ENCODE measurements around the gene GCAT.

GCAT gene

GRCh38 chr22:37848587-37849088 lies 40.9 kb downstream of the GCAT start:
- H3K4me3 ChIP-seq (ENCODE audit: low read length), result peak overlapping the region; percentile 79
- H3K9me3 ChIP-seq (ENCODE audit: low read length), result no peaks in the 10 kb centered on the region
- H3K27me3 ChIP-seq (ENCODE audit: insufficient read depth, low read length), result no peaks in the 10 kb centered on the region
- H3K4me1 ChIP-seq (ENCODE audit: insufficient read depth, low read length), result peaks cover 17% of the 10 kb centered on the region
- H3K36me3 ChIP-seq (ENCODE audit: insufficient read depth, low read length), result peaks cover 29% of the 10 kb centered on the region
- H2AFZ ChIP-seq (ENCODE audit: low read depth, low read length), result no peak overlapping the region

GRCh38 chr22:37849089-37849751 lies 41.5 kb downstream of the GCAT start, which contains the start of gene EIF3L:
TSS of gene EIF3L (plus strand) at chr22:37849419. CDS start at chr22:37849450, 31 bp downstream.
- Histone ChIP-seq H3K27me3 (ENCODE audit: insufficient read depth, low read length) (no peaks in the 10 kb centered on the region), H3K9me3 (ENCODE audit: low read length) (no peaks in the 10 kb centered on the region), H3K36me3 (ENCODE audit: insufficient read depth, low read length) (peaks cover 33% of the 10 kb centered on the region), H3K4me1 (ENCODE audit: insufficient read depth, low read length) (peaks cover 17% of the 10 kb centered on the region), H3K4me3 (ENCODE audit: low read length) (peak within 1 kb of the TSS; percentile 79), H2AFZ (ENCODE audit: low read depth, low read length) (no peak within 1 kb of the TSS)

GRCh38 chr22:37850801-37851200 lies 43.1 kb downstream of the GCAT start:
- no peak overlapping the region for H2AFZ ChIP-seq (ENCODE audit: low read depth, low read length)
- H3K36me3 ChIP-seq (ENCODE audit: insufficient read depth, low read length), result peaks cover 48% of the 10 kb centered on the region
- H3K9me3 ChIP-seq (ENCODE audit: low read length), result no peaks in the 10 kb centered on the region
- H3K27me3 ChIP-seq (ENCODE audit: insufficient read depth, low read length), result no peaks in the 10 kb centered on the region
- peaks cover 17% of the 10 kb centered on the region for H3K4me1 ChIP-seq (ENCODE audit: insufficient read depth, low read length)
- H3K4me3 ChIP-seq (ENCODE audit: low read length), result peak overlapping the region; percentile 20

GRCh38 chr22:37852418-37852817 lies 44.7 kb downstream of the GCAT start:
- Histone ChIP-seq H3K36me3 (ENCODE audit: insufficient read depth, low read length) (peaks cover 55% of the 10 kb centered on the region), H3K4me3 (ENCODE audit: low read length) (no peak overlapping the region), H3K27me3 (ENCODE audit: insufficient read depth, low read length) (no peaks in the 10 kb centered on the region), H3K9me3 (ENCODE audit: low read length) (no peaks in the 10 kb centered on the region), H2AFZ (ENCODE audit: low read depth, low read length) (no peak overlapping the region), H3K4me1 (ENCODE audit: insufficient read depth, low read length) (peaks cover 17% of the 10 kb centered on the region)

- Histone ChIP-seq H3K9me3 (ENCODE audit: low read length) (no peaks in the 10 kb centered on the region), H3K4me3 (ENCODE audit: low read length) (no peak overlapping the region), H3K27me3 (ENCODE audit: insufficient read depth, low read length) (no peaks in the 10 kb centered on the region), H3K36me3 (ENCODE audit: insufficient read depth, low read length) (peaks cover 71% of the 10 kb centered on the region), H3K4me1 (ENCODE audit: insufficient read depth, low read length) (peaks cover 9% of the 10 kb centered on the region), H2AFZ (ENCODE audit: low read depth, low read length) (no peak overlapping the region)
These were observed 47.2 kb downstream of the GCAT start for GRCh38 chr22:37854946-37855345.

- Histone ChIP-seq H2AFZ (ENCODE audit: low read depth, low read length) (no peak overlapping the region), H3K4me1 (ENCODE audit: insufficient read depth, low read length) (peaks cover 4% of the 10 kb centered on the region), H3K9me3 (ENCODE audit: low read length) (no peaks in the 10 kb centered on the region), H3K27me3 (ENCODE audit: insufficient read depth, low read length) (no peaks in the 10 kb centered on the region), H3K36me3 (ENCODE audit: insufficient read depth, low read length) (peaks cover 75% of the 10 kb centered on the region), H3K4me3 (ENCODE audit: low read length) (no peak overlapping the region)
These were observed 47.7 kb downstream of the GCAT start for GRCh38 chr22:37855462-37855861.

- Histone ChIP-seq H3K4me1 (ENCODE audit: insufficient read depth, low read length) (peaks cover 5% of the 10 kb centered on the region), H3K4me3 (ENCODE audit: low read length) (no peak overlapping the region), H3K36me3 (ENCODE audit: insufficient read depth, low read length) (peaks cover 74% of the 10 kb centered on the region), H3K9me3 (ENCODE audit: low read length) (no peaks in the 10 kb centered on the region), H3K27me3 (ENCODE audit: insufficient read depth, low read length) (no peaks in the 10 kb centered on the region), H2AFZ (ENCODE audit: low read depth, low read length) (no peak overlapping the region)
These were observed 53.2 kb downstream of the GCAT start for GRCh38 chr22:37860796-37861421.

- H3K27me3 ChIP-seq (ENCODE audit: insufficient read depth, low read length), result no peaks in the 10 kb centered on the region
- peaks cover 80% of the 10 kb centered on the region for H3K36me3 ChIP-seq (ENCODE audit: insufficient read depth, low read length)
- H3K4me1 ChIP-seq (ENCODE audit: insufficient read depth, low read length), result peaks cover 5% of the 10 kb centered on the region
- no peak overlapping the region for H2AFZ ChIP-seq (ENCODE audit: low read depth, low read length)
- H3K4me3 ChIP-seq (ENCODE audit: low read length), result no peak overlapping the region
- H3K9me3 ChIP-seq (ENCODE audit: low read length), result no peaks in the 10 kb centered on the region
These were observed 55.0 kb downstream of the GCAT start for GRCh38 chr22:37862570-37863325.

GRCh38 chr22:37865510-37865909 lies 57.8 kb downstream of the GCAT start:
- no peaks in the 10 kb centered on the region for H3K27me3 ChIP-seq (ENCODE audit: insufficient read depth, low read length)
- no peak overlapping the region for H3K4me3 ChIP-seq (ENCODE audit: low read length)
- peaks cover 83% of the 10 kb centered on the region for H3K36me3 ChIP-seq (ENCODE audit: insufficient read depth, low read length)
- H3K9me3 ChIP-seq (ENCODE audit: low read length), result no peaks in the 10 kb centered on the region
- peaks cover 5% of the 10 kb centered on the region for H3K4me1 ChIP-seq (ENCODE audit: insufficient read depth, low read length)
- H2AFZ ChIP-seq (ENCODE audit: low read depth, low read length), result no peak overlapping the region

Data from neuron (in vitro differentiated cells).